ENCODE results near the gene ETS1.

Gene ETS1

GRCh38 chr11:128516886-128517285 is 70.5 kb downstream of the ETS1 start:
- Histone ChIP-seq H3K36me3 (no peaks in the 10 kb centered on the region), H3K4me3 (ENCODE audit: low read depth, low read length) (no peak overlapping the region), H3K27me3 (ENCODE audit: insufficient read depth, low read depth, severe bottlenecking) (no peaks in the 10 kb centered on the region), H3K9me3 (ENCODE audit: severe bottlenecking) (no peaks in the 10 kb centered on the region), H3K27ac (no peak overlapping the region)
- DNase-seq = no peak
- TF ChIP-seq, protein P1, sequence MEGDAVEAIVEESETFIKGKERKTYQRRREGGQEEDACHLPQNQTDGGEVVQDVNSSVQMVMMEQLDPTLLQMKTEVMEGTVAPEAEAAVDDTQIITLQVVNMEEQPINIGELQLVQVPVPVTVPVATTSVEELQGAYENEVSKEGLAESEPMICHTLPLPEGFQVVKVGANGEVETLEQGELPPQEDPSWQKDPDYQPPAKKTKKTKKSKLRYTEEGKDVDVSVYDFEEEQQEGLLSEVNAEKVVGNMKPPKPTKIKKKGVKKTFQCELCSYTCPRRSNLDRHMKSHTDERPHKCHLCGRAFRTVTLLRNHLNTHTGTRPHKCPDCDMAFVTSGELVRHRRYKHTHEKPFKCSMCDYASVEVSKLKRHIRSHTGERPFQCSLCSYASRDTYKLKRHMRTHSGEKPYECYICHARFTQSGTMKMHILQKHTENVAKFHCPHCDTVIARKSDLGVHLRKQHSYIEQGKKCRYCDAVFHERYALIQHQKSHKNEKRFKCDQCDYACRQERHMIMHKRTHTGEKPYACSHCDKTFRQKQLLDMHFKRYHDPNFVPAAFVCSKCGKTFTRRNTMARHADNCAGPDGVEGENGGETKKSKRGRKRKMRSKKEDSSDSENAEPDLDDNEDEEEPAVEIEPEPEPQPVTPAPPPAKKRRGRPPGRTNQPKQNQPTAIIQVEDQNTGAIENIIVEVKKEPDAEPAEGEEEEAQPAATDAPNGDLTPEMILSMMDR (IDR thresholded peaks at IDR 0.05; ENCODE audit: low read depth, low read length) = no peak

- Histone ChIP-seq H3K27me3 (ENCODE audit: insufficient read depth, low read depth, severe bottlenecking) (no peaks in the 10 kb centered on the region), H3K9me3 (ENCODE audit: severe bottlenecking) (no peaks in the 10 kb centered on the region), H3K27ac (no peak overlapping the region), H3K4me3 (ENCODE audit: low read depth, low read length) (no peak overlapping the region), H3K36me3 (no peaks in the 10 kb centered on the region)
- DNase-seq = no peak
- TF ChIP-seq, protein P1 (IDR thresholded peaks at IDR 0.05; ENCODE audit: low read depth, low read length) = no peak
Observed at GRCh38 chr11:128515826-128516778, 71.3 kb downstream of the ETS1 start.

- Histone ChIP-seq H3K27ac (no peak overlapping the region), H3K9me3 (ENCODE audit: severe bottlenecking) (no peaks in the 10 kb centered on the region), H3K4me3 (ENCODE audit: low read depth, low read length) (no peak overlapping the region), H3K27me3 (ENCODE audit: insufficient read depth, low read depth, severe bottlenecking) (no peaks in the 10 kb centered on the region), H3K36me3 (no peaks in the 10 kb centered on the region)
- TF ChIP-seq, protein P1 (IDR thresholded peaks at IDR 0.05; ENCODE audit: low read depth, low read length) = no peak
- no peak for DNase-seq
Observed at GRCh38 chr11:128515086-128515485, 72.3 kb downstream of the ETS1 start.

DNA sequence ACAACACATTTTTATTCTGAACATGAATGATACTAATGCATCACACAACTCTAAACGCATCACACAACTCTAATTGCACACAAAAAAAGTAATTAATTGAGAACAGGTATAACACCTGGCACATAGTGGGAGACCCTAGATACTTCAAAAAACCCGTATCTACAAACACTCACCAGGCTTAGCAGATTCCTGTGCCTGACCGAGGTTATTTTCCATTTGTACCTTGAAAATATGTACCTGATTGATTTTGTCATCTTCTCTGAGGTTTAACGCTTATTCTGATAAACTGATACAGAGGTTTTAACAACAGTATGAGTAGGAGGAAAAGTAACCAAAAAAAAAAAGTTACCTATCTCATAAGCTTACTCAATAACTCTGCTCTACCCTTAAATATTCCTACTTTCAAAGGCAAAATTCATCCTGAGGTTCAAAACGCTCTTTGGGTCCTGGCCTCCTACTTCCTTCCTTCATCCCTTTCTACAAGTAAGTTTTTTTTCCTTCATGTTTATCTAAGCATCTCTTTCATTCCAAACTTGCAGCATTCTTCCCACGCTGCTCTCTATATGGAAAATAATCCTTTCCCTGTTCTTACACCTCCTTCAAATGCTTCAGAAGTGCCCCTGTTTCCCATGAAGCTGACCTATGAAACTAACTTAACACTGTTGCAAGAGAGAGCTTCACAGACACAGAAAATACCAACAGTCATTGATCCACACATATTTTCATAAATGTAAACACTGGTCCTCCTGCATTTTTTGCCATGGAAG is 73.3 kb downstream of the ETS1 start:
- H3K4me3 ChIP-seq (ENCODE audit: low read depth, low read length) = no peak overlapping the region
- TF ChIP-seq, protein P1 (IDR thresholded peaks at IDR 0.05; ENCODE audit: low read depth, low read length) = no peak

GRCh38 chr11:128512474-128512996 is 74.8 kb downstream of the ETS1 start:
- H3K9me3 ChIP-seq (ENCODE audit: severe bottlenecking) = no peaks in the 10 kb centered on the region
- no peaks in the 10 kb centered on the region for H3K27me3 ChIP-seq (ENCODE audit: insufficient read depth, low read depth, severe bottlenecking)
- TF ChIP-seq, protein P1 (IDR thresholded peaks at IDR 0.05; ENCODE audit: low read depth, low read length) = no peak
- DNase-seq = no peak
- no peaks in the 10 kb centered on the region for H3K36me3 ChIP-seq
- H3K27ac ChIP-seq = no peak overlapping the region
- no peak overlapping the region for H3K4me3 ChIP-seq (ENCODE audit: low read depth, low read length)

More for the DNA sequence above, 73.3 kb downstream of the ETS1 start:
- H3K9me3 ChIP-seq (ENCODE audit: severe bottlenecking) = no peaks in the 10 kb centered on the region
- H3K27ac ChIP-seq = no peak overlapping the region
- H3K36me3 ChIP-seq = no peaks in the 10 kb centered on the region
- no peaks in the 10 kb centered on the region for H3K27me3 ChIP-seq (ENCODE audit: insufficient read depth, low read depth, severe bottlenecking)
- DNase-seq = no peak

All from WERI-Rb-1 (cell line).